Ascending aorta (tissue), 2 donors: ENCODE results near the gene KRTAP10-10. TPM values are rescaled to one million over a fixed set of nuclear protein-coding genes. Genes with fewer than 3 reads are reported as not detected.

Experiments
- DNase-seq, 2 donors: peaks; one replicate each; pipeline ENCODE4 v3.0.0-alpha.2; 2019; ENCODE audit warnings: low spot score in 2 of 2
- H3K27ac ChIP-seq, 2 donors: fragments of 200-600 bp; sonication (generic); one replicate each; pipeline ENCODE4 v1.5.1; 2016 to 2017; ENCODE audit warnings: mild to moderate bottlenecking in 1 of 2
- H3K27me3 ChIP-seq: fragments of 200-600 bp; sonication (generic); one replicate; pipeline ENCODE4 v1.5.1; 2017
- H3K36me3 ChIP-seq, 2 donors: fragments of 200-600 bp; sonication (generic); one replicate each; pipeline ENCODE4 v1.5.1; 2016
- H3K4me1 ChIP-seq, 2 donors: fragments of 200-600 bp; sonication (generic); one replicate each; pipeline ENCODE4 v1.5.1; 2016 to 2017; ENCODE audit warnings: mild to moderate bottlenecking in 1 of 2
- H3K4me3 ChIP-seq, 2 donors: fragments of 200-600 bp; sonication (generic); one replicate each; pipeline ENCODE4 v1.5.1; 2016 to 2017; ENCODE audit warnings: mild to moderate bottlenecking in 1 of 2
- H3K9me3 ChIP-seq, 2 donors: fragments of 200-600 bp; sonication (generic); one replicate each; pipeline ENCODE4 v1.5.1; 2016
- CTCF ChIP-seq, 3 experiments: fragments of 200-600 bp in 2 of 3; fragments of 450-650 bp in 1 of 3; sonication (generic) in 2 of 3; IDR thresholded peaks; one replicate each; pipeline ENCODE4 v1.5.1; 2016 to 2019; ENCODE audit warnings: antibody characterized with exemption in 3 of 3, mild to moderate bottlenecking in 1 of 3, moderate library complexity in 1 of 3
- intact Hi-C: fragments of 100-400 bp; cut with DNase I; formaldehyde crosslinking; loops from one replicate; pipeline ENCODE4 v1.15.1; 2023
- total RNA-seq: library from RNA; depleted of rRNA; stranded (reverse); fragments of >200 nt; gene quantifications from one replicate; pipeline ENCODE4 v1.1.0, GENCODE V29; 2016

KRTAP10-10 gene
- total RNA-seq, 1 donor from 2014 or later: not detected

GRCh38 chr21:44615466-44615865 is 21.7 kb upstream of the KRTAP10-10 start:
- H3K36me3 ChIP-seq: no peaks in the 10 kb centered on the region
- no peaks in the 10 kb centered on the region for H3K27me3 ChIP-seq
- intact Hi-C loops: no loop called here
- H3K27ac ChIP-seq: no peak overlapping the region
- no peak for DNase-seq
- no peaks in the 10 kb centered on the region for H3K4me1 ChIP-seq
- H3K4me3 ChIP-seq: no peak overlapping the region
- no peak for TF ChIP-seq CTCF (IDR thresholded peaks at IDR 0.05)
- no peaks in the 10 kb centered on the region for H3K9me3 ChIP-seq

- Histone ChIP-seq H3K27ac (no peak overlapping the region), H3K9me3 (no peaks in the 10 kb centered on the region), H3K4me1 (no peaks in the 10 kb centered on the region), H3K36me3 (no peaks in the 10 kb centered on the region), H3K4me3 (no peak overlapping the region), H3K27me3 (no peaks in the 10 kb centered on the region)
- DNase-seq: no peak
- no peak for TF ChIP-seq CTCF (IDR thresholded peaks at IDR 0.05)
- intact Hi-C loops: no loop called here
These were observed 21.1 kb upstream of the KRTAP10-10 start for GRCh38 chr21:44615911-44616590.

- Histone ChIP-seq H3K36me3 (no peaks in the 10 kb centered on the region), H3K27me3 (no peaks in the 10 kb centered on the region), H3K4me3 (no peak overlapping the region), H3K4me1 (no peaks in the 10 kb centered on the region), H3K9me3 (no peaks in the 10 kb centered on the region), H3K27ac (no peak overlapping the region)
- DNase-seq: no peak
- TF ChIP-seq CTCF (IDR thresholded peaks at IDR 0.05): no peak
- intact Hi-C loops: no loop called here
These were observed 20.6 kb upstream of the KRTAP10-10 start for GRCh38 chr21:44616591-44616926.

- no peaks in the 10 kb centered on the region for H3K4me1 ChIP-seq
- intact Hi-C loops: no loop called here
- DNase-seq: no peak
- TF ChIP-seq CTCF (IDR thresholded peaks at IDR 0.05): no peak
- H3K9me3 ChIP-seq: no peaks in the 10 kb centered on the region
- no peak overlapping the region for H3K4me3 ChIP-seq
- H3K36me3 ChIP-seq: no peaks in the 10 kb centered on the region
- H3K27ac ChIP-seq: no peak overlapping the region
- H3K27me3 ChIP-seq: no peaks in the 10 kb centered on the region
These were observed 20.1 kb upstream of the KRTAP10-10 start for GRCh38 chr21:44617071-44617501.

- Histone ChIP-seq H3K27ac (no peak overlapping the region), H3K4me1 (no peaks in the 10 kb centered on the region), H3K27me3 (no peaks in the 10 kb centered on the region), H3K36me3 (no peaks in the 10 kb centered on the region), H3K4me3 (no peak overlapping the region), H3K9me3 (no peaks in the 10 kb centered on the region)
- intact Hi-C loops: no loop called here
- TF ChIP-seq CTCF (IDR thresholded peaks at IDR 0.05): no peak
- no peak for DNase-seq
These were observed 18.7 kb upstream of the KRTAP10-10 start for GRCh38 chr21:44618504-44618903.

- Histone ChIP-seq H3K4me1 (no peaks in the 10 kb centered on the region), H3K9me3 (peaks cover 0 to under 1% of the 10 kb centered on the region in 2 donors), H3K36me3 (no peaks in the 10 kb centered on the region), H3K27me3 (no peaks in the 10 kb centered on the region), H3K4me3 (no peak overlapping the region), H3K27ac (no peak overlapping the region)
- TF ChIP-seq CTCF (IDR thresholded peaks at IDR 0.05): no peak
- intact Hi-C loops: no loop called here
- DNase-seq: no peak
These were observed 18.2 kb upstream of the KRTAP10-10 start for GRCh38 chr21:44618909-44619308.
